Karpas-422 (cell line): ENCODE results near the gene FBXO30. TPM values are rescaled to one million over a fixed set of nuclear protein-coding genes. Genes with fewer than 3 reads are reported as not detected.

Source experiments
- total RNA-seq: library from RNA; depleted of rRNA; stranded (reverse); fragments of >200 nt; shearing (Covaris generic); gene quantifications from 2 replicates; pipeline ENCODE4 v1.2.3, GENCODE V29; 2014; ENCODE audit warnings: low replicate concordance; rRNA removed

Gene FBXO30
- total RNA-seq, 1 experiment from 2014 or later, result 30.6 TPM

Other genes starting within 250 kb of the FBXO30 start
- gene EPM2A, start 79.3 kb downstream of the FBXO30 start, total RNA-seq, result 10.1 and 10.5 TPM in 2 replicates
- gene SHPRH, start 149.6 kb upstream of the FBXO30 start, total RNA-seq, result 32.3 and 45.0 TPM in 2 replicates
- gene GRM1, start 214.3 kb upstream of the FBXO30 start, total RNA-seq, result 0.40 and 1.2 TPM in 2 replicates